Stimulated activated CD8-positive, alpha-beta memory T cell treated with anti-CD3 and anti-CD28 coated beads, Interleukin-4, amount 100 ng/mL, for 48 hours (primary cell): Measurements from ENCODE around the gene ZBTB5.
"Not testable (repeated sequence)": the region's sequence is repeated elsewhere in the genome, so short reads cannot be mapped to it uniquely, and the experiment has no call there.

Experiments
- DNase-seq: peaks from one replicate; pipeline ENCODE4 v3.0.0-alpha.2; 2020

ZBTB5 gene

GRCh38 chr9:37447111-37447510 lies 18.1 kb downstream of the ZBTB5 start:
- DNase-seq = no peak

GRCh38 chr9:37446401-37446800 lies 18.8 kb downstream of the ZBTB5 start:
- DNase-seq = no peak

GRCh38 chr9:37445832-37446231 lies 19.4 kb downstream of the ZBTB5 start:
- DNase-seq = no peak

- DNase-seq = no peak
Measured at GRCh38 chr9:37444890-37445289, 20.4 kb downstream of the ZBTB5 start.

GRCh38 chr9:37443566-37443965 lies 21.7 kb downstream of the ZBTB5 start:
- no peak for DNase-seq

DNA sequence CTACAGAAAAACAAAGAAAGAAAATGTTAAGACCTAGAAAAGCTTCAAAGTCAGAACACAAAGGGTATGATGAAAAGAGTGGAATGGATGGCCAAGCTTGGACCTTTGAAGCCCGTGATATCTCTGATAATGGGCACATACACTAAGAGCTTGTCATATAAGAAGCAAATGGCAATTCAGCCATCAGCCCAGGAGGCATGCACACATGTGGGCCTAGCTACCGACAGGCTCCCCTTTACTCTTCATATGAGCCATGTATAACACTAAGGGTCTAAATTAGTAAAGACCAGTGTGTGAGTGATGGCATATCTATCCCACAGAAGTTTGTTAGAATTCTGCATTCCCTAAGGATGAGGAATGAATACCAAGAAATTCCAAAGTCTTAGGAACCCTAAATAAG lies 22.7 kb downstream of the ZBTB5 start:
- DNase-seq = no peak

DNA sequence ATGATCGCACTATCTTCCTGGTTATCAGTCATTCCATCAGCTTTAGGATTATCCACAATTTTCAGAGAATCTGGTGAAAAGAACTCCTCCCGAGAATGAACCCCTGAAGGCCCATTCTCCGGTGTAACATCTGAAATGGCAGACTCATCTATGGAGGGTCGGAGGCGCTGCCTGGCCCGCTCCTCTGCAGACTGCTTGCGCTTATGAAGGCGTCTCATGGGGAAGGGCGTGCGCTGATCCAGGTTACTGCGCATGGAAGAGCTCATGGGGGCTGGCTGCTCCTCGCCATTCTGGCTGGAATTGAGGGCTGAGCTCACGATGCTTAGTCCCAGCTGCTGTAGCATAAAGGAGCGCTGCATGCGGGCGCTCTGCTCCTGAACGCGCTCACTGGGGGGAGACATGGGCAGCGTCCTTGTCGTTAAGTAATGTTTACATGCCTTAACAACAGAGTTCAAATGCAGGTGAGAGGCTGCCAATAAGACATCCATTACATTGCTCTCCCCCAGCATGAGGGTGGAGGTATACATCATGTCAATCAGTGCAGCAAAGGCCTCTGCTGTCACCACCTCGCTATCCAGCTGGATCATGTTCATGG lies 23.4 kb downstream of the ZBTB5 start:
- no peak for DNase-seq

DNA sequence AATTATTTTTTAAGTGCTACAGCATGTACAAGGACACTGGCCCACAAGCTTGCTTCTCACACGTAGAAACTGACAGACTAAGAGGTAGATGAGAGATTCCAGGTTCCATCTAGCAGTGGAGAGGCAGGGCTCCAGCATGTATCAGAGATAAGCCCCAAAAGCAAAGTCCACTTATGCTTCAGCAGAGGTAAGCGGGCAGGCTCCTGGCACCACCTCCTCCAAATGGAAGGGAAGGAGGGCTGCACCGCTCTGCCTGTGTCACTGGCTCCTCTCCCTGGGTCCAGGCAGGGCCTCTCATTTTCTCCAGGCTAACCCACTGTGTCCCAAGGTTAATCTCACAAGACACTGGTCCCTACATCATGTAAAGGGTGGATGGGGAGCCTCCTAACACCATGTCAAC lies 26.9 kb downstream of the ZBTB5 start:
- no peak for DNase-seq

GRCh38 chr9:37437621-37438020 lies 27.6 kb downstream of the ZBTB5 start:
- DNase-seq = no peak

- no peak for DNase-seq
Measured at GRCh38 chr9:37437010-37437409, 28.2 kb downstream of the ZBTB5 start.

- DNase-seq = no peak
Measured at GRCh38 chr9:37436540-37436939, 28.7 kb downstream of the ZBTB5 start.

DNA sequence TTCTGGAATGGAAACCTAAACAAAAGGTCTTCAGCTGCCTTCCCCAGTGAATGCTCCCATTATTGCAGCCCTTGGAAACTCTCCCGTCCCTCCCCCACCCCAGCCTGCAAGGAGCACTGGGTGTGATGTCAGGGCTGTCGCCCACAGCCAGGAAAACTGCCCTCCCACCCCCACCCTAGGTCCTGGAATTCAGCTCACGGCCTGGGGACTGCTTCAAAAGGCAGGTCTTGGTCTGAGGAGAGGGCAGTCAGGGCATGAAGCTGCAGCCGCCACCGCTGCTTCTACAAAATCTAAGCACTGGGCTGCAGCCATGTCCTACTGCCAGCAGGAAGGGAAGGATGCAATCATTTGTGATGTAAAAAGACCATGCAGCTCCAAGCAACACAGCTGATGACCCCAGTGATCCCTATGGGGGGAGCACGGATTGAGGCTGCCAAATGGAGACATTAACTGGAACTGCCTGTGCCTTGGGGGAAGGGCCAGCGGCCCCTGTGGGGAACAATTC lies 31.3 kb downstream of the ZBTB5 start:
- no peak for DNase-seq

DNA sequence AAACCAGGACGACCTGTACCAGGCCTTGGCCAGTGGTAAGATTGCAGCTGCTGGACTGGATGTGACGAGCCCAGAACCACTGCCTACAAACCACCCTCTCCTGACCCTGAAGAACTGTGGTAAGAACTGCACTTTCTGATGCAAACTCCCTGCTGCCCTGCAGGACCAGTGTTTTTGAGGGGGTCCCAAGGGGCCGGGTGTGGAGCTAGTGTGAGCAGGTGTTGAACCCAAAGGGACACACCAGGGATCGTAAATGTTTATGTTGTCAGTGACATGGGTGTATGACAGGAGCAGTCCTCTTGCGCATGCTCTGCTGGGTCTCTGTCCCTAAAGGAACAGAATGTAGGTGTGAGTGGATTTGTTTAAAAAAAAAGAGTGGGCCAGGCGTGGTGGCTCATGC lies 33.2 kb downstream of the ZBTB5 start:
- DNase-seq = no peak

DNA sequence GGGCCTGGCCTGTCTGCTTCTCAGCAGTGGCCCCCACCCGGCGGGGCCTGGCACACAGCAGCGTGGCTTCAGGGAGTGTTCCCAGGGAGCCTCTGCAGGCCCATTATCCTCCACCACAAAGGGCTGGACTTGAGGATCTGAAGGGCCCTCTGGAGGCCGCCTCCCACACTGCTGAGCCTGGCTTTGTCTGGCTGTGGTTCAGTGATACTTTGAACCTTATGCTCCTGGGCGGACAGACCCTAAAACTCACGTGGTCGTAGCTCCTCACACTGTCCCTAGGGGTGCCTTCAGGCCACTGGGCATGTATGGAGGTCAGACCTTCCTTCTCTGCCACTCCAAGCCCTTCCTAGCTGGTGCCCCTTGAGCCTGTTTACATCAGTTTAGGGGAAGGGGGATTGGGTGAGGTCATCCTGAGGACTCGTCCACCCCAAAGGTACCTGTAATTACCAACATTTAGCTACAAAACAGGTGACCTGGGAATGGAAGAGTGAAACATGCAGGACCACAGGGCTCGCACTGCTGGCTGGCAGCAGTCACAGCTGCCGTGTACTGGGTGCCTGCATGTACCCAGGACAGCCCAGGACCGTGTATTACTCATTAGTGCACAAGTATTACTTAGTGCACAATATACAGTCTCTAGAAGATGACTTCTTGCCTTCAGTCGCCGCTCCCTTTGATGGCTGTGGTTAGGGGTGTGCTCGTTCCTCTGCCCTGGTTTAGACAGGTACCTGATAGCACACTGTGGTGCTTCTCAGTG lies 34.2 kb downstream of the ZBTB5 start:
- DNase-seq = no peak

- no peak for DNase-seq
Measured at GRCh38 chr9:37429441-37430285, 35.6 kb downstream of the ZBTB5 start.

DNA sequence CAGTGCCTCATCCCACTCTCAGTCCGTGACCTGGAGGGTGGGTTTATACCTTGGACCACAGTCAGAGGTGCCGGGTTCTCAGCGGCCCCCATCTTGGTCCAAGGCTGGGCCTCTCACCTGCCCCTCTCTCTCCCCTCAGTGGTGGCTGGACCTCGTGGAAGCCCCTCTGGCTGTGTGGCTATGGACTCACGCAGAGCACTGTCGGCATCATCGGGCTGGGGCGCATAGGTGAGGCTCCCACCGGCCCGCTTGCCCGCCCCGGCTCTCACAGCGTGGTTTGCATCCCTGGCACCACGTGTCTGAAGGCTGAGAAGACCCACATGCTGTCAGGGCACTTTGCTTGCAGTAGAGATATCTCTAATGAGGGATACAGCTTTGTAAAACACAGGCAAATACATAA lies 36.9 kb downstream of the ZBTB5 start:
- DNase-seq = no peak

DNA sequence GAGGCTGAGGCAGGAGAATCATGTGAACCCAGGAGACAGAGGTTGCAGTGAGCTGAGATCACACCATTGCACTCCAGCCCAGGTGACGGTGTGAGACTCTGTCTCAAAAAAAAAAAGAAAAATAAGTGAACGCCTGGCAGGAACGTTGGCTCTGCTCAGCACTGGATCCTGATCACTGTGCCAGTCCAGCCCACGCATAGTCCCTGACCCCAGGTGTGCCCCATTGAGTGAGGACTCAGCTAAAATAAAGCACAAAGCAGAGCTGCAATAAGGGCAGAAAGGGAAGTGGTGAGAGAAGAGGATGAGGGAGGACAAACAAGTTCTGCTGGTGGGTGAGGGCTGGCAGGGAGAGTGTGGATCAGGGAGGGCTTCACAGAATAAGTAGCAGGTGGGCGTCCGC lies 38.4 kb downstream of the ZBTB5 start:
- DNase-seq = no peak

GRCh38 chr9:37426431-37426830 lies 38.8 kb downstream of the ZBTB5 start:
- DNase-seq = not testable (repeated sequence)

DNA sequence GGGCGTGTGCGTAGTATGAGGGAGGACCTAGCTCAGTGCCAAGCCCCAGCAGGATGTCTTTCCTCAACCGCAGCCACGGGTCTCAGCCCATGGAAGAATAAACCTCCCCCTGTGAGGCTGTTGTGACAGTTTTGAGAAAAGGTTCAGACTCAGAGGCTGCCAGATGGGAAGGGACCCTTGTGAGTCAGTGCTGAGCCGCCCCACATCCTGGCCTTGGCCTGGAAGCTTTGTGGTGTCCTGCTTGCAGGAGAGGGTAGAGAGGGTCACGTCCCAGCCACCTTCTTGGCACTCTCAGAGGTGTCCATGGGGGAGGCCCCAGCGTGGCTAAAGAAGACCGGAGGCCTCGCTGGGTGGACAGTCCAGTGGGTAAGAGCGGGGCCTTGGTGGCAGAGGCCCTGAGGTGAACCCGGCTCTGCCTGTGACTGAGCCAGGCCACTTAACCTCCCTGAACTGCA lies 39.9 kb downstream of the ZBTB5 start:
- DNase-seq = no peak

DNA sequence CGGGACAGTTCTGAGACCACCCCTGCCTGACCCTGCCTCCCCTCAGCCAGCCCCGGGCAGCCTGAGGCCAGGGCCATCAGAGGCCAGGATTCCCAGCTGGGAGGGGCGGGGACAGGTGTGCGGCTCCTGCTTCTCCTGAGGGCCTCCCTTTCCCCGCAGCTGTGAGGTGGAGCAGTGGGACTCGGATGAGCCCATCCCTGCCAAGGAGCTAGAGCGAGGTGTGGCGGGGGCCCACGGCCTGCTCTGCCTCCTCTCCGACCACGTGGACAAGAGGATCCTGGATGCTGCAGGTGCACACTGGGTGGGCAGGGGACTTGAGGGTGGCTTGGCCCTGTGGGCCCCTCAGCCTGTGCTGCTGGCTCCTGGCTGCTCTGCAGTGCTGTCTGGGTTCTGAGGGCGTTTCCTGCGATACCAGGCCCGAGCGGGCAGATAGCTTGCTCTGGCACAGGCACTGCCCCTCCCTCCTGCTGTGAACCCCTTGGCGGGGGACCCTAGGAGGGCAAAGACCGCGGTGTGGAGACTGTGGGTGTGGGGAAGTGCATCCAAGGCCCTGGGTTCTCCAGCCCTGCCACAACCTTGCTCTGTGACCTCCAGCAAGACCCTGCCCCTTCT lies 40.5 kb downstream of the ZBTB5 start:
- DNase-seq = no peak

DNA sequence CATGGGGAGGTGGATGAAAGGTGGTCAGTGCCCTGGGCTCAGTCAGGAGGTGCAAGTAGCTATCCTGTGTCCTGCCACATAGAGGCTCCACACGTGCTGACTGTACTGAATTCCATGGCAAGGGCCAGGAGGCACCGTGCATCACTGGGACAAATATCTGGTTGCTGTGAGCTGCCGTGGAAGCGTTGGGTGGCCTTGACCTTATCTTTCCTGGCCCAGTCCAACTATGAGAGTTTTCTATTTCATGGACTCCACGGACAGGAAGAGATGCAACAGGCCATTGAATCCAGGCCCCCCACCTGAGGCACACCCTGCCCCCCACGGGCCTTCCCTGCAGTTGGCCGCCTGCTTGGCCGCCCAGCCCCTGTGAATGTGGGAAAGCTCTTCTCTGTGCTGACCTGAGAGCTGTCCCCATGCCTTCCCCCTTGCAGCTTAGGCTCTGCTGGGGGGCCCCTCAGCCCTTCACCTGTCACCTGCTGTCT lies 41.0 kb downstream of the ZBTB5 start:
- no peak for DNase-seq

GRCh38 chr9:37423508-37423907 lies 41.7 kb downstream of the ZBTB5 start:
- no peak for DNase-seq
